GM13976 (cell line): ENCODE results near the gene BRMS1.
"Not testable (repeated sequence)": the region's sequence is repeated elsewhere in the genome, so short reads cannot be mapped to it uniquely, and the experiment has no call there.

Experiments used
- DNase-seq: peaks from one replicate; pipeline ENCODE4 v3.0.0; 2012; ENCODE audit warnings: low spot score
- in situ Hi-C: fragments of 300-500 bp; cut with MboI; formaldehyde crosslinking; loops from one replicate; pipeline ENCODE4 v1.12.0; 2022; ENCODE audit warnings: low sequenced_read_pairs, mixed read lengths, inconsistent platforms; ENCODE audit not compliant: unreplicated experiment
- TF ChIP-seq, protein P1 (sequence below): IDR thresholded peaks from 2 replicates; pipeline ENCODE4 v1.5.1; 2012; ENCODE audit warnings: borderline replicate concordance, mild to moderate bottlenecking; ENCODE audit not compliant: insufficient read depth; ENCODE audit errors: extremely low read depth, missing control alignments, control extremely low read depth

BRMS1 gene, protein sequence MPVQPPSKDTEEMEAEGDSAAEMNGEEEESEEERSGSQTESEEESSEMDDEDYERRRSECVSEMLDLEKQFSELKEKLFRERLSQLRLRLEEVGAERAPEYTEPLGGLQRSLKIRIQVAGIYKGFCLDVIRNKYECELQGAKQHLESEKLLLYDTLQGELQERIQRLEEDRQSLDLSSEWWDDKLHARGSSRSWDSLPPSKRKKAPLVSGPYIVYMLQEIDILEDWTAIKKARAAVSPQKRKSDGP

DNA sequence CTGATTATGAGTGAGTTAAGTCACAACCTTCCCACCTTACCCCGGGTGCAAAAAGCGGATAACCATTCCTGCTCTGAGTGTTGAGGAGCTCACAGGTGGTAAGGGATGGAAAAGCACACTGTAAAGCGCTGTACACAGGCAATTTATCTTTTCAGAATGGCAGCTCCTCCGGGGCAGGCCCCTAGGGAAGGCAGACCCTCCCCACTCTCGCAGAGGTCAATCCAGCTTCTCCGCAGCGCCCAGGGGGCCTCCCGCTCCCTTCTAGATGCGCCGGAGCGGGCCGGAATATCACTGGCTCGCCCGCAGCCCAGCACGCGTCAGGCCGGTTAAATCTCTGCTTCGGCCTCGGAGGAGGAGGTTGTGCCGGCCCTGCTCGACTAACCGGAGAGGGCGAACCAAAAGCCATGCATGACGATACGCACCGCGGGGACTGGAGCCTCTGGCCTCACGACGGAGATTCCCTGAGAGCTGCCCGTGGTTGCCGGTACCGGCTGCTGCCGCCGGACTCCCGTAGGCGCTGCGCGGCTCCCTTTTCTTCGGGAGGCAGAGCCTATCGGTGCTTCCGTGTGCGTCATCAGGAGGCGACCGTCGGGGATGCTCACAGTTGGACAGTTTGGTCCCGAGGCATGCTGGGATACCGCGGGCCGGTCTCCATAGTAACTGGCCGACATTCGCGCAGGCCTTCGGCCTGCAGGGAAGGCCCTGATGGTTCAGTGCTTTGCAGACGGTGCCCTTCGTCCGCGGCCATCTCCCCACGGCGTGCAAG, at the start of gene BRMS1:
Gene BRMS1, minus strand, starts transcription at position 555 of the 766 bp plus-strand sequence. CDS start 2,870 bp downstream, outside the sequence.
- TF ChIP-seq, protein P1, sequence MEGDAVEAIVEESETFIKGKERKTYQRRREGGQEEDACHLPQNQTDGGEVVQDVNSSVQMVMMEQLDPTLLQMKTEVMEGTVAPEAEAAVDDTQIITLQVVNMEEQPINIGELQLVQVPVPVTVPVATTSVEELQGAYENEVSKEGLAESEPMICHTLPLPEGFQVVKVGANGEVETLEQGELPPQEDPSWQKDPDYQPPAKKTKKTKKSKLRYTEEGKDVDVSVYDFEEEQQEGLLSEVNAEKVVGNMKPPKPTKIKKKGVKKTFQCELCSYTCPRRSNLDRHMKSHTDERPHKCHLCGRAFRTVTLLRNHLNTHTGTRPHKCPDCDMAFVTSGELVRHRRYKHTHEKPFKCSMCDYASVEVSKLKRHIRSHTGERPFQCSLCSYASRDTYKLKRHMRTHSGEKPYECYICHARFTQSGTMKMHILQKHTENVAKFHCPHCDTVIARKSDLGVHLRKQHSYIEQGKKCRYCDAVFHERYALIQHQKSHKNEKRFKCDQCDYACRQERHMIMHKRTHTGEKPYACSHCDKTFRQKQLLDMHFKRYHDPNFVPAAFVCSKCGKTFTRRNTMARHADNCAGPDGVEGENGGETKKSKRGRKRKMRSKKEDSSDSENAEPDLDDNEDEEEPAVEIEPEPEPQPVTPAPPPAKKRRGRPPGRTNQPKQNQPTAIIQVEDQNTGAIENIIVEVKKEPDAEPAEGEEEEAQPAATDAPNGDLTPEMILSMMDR = no peak
- in situ Hi-C loops = no loop called here
- peak; percentile 98 for DNase-seq

DNA sequence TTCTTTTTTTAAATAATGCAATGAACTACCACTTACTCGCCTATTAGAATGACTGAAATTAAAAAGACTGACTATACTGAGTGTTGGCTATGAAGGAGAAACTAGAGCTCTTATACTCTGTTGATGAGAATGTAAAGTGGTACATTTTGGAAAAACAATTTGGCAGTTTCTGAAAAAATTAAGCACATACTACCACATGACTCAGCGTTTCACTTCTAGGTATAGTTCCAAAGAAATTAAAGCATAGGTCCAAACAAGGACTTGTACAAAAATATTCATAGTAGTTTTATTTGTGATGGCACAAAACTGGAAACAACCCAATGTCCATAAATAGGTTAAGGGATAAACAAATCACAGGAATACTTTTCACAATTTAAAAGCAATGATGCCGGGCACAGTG, 49.0 kb upstream of the BRMS1 start:
- DNase-seq = no peak
- in situ Hi-C loops = no loop called here
- TF ChIP-seq, protein P1 = no peak

DNA sequence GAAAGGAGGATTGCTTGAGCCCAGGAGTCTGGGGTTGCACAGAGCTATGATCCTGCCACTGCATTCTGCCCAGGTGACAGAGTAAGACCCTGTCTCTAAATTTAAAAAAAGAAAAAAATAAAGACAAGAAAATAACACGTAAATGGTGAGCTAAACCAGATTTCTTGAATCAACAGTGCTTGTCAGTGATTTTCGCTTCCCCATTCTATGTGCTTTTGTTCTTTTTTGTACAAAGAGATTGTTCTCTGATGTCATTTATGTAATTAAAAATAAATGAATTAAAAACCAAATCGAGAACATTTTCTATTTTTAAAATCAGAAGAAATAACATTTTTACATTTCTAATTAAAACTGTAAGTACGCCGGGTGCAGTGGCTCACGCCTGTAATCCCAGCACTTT, 46.4 kb upstream of the BRMS1 start:
- DNase-seq = no peak
- TF ChIP-seq, protein P1 = no peak
- in situ Hi-C loops = no loop called here

DNA sequence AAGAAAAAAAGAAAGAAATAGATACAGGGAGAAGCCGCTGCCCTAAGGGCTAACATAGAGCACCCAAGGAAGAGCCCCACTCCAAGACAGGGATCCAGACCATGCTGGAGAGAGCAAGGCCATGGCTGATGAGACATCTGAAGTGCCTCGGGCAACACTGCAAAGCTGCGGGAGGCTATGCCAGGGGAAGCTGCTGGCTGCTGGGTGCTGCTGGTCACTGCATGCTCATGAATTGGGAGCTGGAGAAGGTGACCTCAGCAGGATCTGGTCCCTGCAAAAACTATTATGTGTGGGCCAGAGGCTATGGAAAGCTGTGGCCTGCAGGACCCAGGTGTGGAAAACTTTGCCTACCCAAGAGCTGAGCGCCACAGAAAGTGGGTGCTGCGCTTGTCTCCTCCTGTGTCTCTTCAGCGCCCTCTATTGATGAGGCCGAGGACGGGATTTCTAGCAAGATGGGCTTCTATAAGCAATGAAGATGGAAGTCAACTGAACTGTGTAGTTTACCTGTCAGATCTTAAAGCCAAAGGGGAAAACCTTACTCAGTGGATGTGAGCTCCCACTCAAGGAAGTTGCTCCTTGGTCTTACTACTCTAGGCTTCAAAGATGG, 44.0 kb upstream of the BRMS1 start:
- TF ChIP-seq, protein P1 = peak; percentile 82
- peak; percentile 69 for DNase-seq
- in situ Hi-C loops = no loop called here

DNA sequence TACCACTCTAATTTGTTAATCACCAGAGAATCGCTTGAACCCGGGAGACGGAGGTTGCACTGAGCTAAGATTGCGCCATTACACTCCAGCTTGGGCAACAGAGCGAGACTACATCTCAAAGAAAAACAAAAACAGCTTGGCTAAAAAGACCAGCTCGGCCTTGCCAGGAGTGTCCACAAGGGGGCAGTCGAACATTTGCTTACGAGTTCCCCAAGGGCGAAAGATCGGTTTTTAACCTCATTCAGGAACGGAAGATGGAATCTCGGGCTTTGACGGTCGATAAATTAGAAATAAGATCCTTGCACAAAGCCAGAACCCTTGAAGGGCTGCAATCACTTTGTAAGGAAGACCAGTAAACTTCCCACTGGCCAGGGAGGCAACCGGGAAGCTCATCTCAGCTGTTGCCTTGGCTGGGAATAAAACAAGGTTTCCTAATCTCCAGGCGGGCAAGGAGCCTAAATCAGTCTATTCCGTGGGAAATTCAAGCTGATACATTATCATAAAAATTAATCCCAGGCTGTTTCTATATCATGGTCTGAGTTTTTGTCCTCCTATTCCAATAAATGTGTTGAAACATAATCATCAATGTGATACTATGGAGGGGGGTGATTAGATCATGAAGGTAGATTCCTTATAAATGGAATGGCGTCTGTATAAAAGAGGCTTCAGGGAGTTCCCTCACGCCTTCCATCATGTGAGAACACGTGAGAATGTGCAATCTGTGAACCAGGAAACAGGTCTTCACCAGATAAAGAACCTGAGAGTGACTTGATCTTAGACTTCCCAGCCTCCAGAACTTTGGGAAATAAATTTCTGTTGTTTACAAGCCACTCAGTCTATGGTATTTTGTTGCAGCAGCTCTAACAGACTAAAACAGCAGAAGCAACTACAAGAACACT, 41.5 kb upstream of the BRMS1 start:
- in situ Hi-C loops = no loop called here
- peak; percentile 73 for DNase-seq
- TF ChIP-seq, protein P1 = peak; percentile 89

DNA sequence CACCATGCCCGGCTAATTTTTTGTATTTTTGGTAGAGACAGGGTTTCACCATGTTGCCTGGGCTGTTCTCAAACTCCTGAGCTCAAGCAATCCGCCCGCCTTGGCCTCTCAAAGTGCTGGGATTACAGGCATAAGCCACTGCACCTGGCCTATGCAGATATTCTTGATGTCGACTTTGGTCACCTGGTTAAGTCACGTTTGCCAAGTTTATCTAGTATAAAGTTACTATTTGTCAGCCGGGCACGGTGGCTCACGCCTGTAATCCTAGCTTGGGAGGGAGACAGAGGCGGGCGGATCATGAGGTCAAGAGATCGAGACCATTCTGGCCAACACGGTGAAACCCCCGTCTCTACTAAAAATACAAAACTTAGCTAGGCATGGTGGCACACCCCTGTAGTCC, 39.4 kb upstream of the BRMS1 start:
- DNase-seq, in situ Hi-C loops: not testable (repeated sequence)

DNA sequence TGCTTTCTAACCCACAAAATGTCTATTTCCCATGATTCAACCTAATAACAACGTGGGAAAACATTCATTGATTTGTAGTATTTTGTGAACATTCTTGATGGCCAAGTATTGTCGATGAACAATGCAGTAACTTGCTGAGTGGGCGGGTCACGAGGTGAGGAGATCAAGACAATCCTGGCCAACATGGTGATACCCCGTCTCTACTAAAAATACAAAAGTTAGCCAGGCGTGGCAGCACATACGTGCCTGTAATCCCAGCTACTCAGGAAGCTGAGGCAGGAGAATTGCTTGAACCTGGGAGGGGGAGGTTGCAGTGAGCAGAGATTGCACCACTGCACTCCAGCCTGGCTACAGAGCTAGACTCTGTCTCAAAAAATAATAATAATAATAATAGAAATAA, 35.4 kb upstream of the BRMS1 start:
- DNase-seq, in situ Hi-C loops: not testable (repeated sequence)

DNA sequence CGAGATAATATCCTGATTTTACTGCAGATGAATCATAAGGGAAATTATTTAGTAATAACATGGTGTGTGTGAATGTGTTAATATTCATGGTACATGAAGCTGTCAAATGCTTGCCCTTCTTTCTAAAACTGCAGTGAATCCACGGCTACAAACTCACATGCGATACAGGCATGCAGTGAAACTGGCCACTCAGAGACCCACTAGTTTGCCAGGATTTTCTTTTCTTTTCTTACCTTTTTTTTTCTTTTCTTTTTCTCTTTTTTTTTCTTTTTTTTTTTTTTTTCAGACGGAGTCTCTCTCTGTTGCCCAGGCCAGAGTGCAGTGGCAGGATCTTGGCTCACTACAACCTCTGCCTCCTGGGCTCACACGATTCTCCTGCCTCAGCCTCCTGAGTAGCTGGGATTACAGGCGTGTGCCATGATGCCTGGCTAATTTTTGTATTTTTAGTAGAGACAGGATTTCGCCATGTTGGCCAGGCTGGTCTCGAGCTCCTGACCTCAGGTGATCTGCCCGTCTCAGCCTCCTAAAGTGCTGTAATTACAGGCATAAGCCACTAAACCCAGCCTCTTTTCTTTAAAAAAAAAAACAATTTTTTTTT, 28.9 kb upstream of the BRMS1 start:
- DNase-seq, in situ Hi-C loops: not testable (repeated sequence)
